NCI-H1417 treated with DMSO at 0.1 percent for 48 hours (cell line): Measurements from ENCODE around the gene CLC.
"Not testable (repeated sequence)": the region's sequence is repeated elsewhere in the genome, so short reads cannot be mapped to it uniquely, and the experiment has no call there.

ENCODE experiments used
- DNase-seq: peaks from one replicate; lab custom pipeline; 2025; lab: John Stamatoyannopoulos, UW

CLC gene

DNA sequence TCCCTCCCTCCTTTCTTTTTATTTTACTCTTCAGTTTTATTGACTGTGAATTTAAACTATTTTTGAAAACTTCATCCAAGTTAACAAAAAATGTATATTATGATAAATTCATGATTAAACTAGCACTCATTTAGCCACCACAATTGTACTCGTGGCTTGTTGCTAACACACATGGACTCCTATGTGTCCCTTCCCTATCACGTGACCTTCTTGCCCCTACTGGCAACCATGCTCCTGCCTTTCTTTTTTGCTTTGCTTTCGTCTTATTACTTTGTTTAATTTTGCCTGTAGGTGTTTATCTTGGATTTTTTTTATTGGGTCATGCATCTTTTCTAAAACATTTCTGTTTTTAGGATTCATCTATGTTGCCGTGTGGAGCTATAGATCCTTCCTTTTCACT, 8.2 kb downstream of the CLC start:
- no peak for DNase-seq

DNA sequence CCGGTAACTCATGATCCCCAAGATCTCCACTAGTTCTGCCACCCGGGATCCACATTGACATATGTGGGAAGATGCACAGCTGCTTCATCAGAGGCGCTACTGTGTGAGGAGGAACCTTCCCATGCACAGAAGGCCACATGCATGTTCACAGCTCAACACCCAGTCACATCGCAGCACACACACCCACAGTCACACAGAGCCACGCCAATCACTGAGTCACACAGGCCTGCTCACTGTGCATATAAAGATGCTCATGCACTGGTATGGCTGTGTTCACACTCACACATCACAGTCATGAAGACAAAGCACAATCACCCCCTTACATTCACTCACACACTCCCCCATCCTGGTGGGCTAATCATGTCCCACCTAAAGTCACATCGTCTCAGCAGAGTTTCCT, 9.8 kb downstream of the CLC start:
- no peak for DNase-seq

DNA sequence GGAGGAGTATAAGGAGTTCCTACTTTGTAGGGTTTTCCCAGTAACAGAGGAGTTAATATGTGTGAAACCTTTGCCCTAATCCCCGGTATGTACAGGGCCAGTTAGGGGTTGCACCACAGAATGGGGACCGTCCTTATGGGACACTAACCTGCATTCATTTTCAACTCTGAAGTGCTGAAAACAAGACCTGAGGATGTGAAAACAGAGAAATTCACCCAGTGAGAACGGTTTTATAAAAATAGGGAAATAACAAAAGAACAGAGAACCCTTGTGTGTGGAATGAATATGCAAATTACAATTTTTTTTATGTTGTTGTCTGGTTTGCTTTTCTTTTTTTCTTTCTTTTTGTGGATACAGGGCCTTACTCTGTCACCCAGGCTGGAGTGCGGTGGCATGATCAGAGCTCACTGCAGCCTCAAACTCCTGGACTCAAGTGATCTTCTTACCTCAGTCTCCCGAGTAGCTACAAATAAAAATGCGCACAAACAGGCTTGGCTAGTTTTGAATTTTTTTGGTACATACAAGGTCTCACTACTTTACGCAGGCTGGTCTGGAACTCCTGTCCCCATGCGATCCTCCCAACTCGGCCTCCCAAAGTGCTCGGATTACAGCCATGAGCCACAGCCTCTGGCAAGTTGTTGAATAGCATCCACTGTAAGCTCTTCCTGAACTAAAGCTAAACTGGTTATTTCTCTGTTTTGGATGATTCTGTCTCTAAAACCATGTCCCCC, 10.6 kb downstream of the CLC start:
- DNase-seq, result no peak

DNA sequence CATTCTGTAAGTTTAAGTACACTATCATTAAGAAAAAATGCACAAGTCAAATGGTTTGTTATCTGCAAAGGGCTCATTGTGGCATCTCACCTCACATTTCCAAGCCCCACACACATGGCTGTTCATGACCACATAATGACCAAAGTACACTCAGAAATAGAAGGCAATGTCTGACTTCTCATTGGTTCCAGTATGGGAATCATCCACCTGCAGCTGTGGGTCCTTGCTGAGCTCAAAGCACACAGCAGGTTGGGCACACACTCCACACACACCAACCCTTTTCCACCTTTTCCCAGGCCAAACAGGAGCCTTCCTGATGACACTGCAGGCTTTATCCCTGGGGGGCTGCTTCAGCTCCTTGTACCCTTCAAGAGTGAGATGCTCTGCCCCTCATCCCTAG, 11.8 kb downstream of the CLC start:
- no peak for DNase-seq

DNA sequence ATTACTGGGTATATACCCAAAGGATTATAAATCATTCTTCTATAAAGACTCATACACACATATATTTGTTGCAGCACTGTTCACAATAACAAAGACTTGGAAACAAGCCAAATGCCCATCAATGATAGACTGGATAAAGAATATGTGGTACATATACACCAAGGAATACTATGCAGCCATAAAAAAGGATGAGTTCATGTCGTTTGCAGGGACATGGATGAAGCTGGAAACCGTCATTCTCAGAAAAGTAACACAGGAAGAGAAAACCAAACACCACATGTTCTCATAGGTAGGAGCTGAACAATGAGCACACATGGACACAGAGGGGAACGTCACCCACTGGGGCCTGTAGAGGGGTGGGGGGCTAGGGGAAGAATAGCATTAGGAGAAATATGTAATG, 17.7 kb downstream of the CLC start:
- DNase-seq, result not testable (repeated sequence)

DNA sequence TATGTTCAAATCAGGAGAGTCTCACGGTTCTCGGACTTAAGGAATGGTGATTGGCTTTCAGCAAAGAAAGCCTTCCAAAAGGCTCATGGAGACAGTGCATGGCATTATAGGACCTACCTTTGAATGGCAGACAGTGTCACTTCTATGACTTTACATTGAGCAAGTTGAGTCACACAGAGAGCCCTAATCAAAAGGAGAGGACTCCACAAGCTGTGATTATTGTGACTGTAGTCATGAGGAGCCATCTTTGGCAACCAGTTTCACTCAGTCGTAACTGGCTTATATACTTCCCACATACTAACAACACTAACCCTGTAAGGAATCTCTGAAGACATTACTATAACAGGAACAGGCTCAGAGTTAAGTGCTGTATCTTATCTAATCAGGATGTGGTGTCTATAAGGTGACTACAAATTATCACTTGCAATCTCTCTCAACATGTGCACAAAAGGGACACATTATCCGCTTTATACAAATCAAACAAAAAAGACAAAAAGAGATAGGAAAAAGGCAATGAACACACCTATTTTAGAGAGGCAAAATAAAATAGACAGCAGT, 27.4 kb downstream of the CLC start:
- DNase-seq, result no peak

DNA sequence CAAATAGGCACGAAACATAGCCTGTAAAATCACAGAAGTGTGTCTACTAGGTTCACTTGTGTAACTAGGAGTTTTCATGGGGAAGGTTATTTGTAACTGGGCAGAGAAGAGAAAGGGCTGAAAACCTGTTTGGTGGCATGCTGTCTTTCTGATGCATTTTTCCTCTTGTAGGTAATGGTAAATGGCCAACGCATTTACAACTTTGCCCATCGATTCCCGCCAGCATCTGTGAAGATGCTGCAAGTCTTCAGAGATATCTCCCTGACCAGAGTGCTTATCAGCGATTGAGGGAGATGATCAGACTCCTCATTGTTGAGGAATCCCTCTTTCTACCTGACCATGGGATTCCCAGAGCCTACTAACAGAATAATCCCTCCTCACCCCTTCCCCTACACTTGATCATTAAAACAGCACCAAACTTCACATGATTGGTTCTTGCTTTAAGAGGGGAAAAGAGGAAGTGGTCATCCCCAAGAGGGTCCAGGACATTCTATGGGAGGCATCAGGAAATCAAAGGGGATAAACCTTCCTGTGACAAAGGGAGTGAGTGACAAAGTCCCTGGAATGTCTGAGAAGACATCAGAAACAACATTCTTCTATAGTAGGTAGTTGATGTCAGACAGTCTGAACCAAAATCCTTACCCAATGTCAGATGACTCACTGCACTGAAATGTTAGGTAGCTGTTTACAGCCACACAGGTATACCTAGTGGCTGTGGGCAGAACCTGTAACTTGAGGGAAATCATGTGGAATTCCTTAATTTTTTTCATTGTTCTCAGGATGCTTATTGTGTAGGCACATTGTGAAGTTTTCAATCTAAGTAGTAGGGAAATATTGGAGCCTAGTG, 28.6 kb downstream of the CLC start:
- DNase-seq, result no peak

DNA sequence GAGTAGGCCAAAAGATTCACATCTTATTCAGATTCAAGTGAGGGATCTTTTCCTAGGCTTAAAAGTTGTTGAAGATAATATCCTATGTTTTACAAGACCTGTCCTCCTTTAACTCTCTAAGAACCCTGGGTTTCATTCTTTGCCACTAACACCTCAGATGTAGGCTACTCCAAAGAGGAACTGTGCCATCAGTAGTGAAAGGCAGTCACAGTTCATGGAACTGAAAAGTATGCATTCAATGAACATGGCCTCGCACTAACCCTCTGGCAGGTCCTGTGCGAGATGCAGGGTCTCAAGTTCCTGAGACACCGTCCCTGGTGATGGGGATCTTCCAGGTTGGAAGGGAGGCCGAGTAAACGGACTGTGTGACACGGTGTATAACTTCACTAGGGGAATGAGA, 29.2 kb downstream of the CLC start:
- no peak for DNase-seq

DNA sequence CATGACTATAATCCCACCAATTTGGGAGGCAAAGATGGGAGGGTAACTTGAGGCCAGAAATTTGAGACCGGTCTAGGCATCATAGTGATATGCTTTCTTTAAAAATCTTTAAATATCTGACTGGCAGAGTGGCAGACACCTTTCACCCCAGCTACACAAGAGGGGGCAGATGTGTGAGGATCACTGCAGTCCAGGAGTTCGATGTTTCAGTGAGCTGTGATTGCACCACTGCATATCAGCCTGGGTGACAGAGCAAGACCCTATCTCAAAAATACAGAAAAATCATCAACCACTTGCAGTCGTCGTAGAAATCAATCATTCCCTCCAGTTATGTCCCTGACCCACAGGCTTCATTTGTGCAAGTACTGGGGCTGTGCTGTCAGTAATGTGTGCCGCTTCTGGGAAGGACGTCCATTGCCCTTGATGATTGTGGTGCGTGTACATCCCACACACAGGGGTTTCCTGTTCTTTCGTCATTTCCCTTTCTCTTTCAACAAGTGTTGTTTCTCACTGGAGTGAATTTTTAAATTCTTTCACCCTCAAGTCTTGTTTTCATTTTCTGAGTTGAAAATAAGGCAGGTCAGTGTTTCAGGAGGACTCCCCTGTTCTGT, 32.1 kb downstream of the CLC start:
- DNase-seq, result no peak

DNA sequence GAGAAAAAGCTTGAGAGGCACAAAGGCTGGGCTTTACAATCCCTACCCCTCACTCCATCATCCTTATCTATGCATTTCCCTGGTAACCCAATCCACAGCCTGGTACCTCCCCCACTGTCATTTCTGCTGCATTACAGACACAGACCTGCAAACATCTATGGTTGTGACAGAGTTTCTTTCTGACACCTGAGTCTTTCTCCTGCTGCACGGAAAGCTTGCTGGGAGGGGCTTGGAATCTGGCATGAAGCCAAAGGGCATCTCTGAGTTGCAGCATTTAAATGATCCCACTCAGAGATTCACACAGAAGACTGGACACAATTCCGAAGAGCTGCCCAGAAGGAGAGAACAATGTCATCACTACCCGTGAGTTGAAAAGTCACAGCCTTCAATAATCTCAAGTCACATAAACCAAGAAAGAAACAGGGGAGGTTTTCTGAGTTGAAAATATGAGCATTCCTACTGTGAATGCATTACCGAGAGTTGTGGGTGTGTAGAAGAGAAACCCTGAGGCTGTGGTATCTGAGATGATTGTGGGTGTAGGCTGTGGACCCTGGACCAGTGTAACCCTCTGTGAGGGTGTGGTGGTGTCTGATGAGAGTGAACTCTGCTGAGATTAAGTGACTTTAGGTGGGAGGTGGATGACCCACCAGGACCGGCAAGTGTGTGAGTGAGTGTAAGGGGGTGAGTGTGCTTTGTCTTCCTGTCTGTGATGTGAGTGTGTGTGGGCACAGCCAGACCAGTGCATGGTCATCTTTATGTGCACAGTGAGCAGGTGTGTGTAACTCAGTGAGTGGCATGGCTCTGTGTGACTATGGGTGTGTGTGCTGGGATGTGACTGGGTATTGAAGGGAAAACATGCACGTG, 33.4 kb downstream of the CLC start, which contains the start of gene LGALS14:
Gene LGALS14 (plus strand): TSS at position 301 of the 864 bp plus-strand sequence. CDS start 48 bp downstream, at position 349.
- no peak for DNase-seq

DNA sequence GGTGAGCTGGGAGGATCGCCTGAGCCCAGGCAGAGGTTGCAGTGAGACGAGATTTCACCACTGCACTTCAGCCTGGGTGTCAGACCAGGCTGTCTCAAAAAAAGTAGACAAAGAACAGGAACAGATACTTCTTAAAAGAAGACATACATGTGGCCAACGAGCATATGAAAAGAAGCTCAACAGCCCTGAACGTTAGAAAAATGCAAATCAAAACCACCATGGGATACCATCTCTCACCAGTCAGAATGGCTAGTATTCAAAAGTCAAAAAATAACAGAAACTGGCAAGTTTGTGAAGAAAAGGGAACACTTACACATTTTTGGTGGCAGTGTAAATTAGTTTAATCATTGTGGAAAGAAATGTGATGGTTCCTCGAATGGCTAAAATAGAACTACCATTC, 36.5 kb downstream of the CLC start:
- DNase-seq, result no peak

DNA sequence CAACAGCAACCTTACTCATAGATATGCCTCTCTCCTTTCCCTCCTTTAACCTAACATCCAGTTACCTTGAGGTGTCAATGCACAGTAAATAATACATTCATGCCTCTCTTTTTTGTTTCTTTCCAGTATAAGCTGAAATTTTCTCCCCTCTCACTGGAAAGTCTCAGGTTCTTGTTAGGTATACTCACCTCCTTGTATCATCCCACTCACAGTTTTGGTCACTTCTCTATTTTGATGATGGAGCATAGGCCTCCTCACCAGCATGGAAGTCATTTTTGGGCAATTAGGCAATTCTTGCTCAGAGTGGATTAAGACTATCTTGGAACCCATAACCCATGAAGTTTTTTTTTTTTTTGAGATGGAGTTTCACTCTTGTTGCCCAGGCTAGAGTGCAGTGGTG, 39.3 kb downstream of the CLC start:
- DNase-seq, result no peak

DNA sequence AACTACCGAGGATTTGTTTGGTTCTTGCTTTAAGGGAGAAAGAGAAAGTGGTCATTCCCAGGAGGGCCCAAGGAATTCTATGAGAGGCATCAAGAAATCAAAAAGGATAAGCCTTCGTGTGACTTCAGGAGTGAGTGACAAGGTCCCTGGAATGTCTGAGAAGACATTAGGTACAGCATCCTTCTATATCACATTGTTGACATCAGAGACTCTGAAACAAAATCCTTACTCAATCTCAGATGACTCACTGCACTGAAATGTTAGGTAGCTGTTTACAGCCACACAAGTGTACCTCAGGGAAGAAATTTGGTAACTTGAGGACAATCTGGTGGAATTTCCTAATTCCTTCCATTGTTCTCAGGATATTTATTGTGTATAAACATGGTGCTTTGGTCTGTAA, 41.4 kb downstream of the CLC start:
- DNase-seq, result no peak

DNA sequence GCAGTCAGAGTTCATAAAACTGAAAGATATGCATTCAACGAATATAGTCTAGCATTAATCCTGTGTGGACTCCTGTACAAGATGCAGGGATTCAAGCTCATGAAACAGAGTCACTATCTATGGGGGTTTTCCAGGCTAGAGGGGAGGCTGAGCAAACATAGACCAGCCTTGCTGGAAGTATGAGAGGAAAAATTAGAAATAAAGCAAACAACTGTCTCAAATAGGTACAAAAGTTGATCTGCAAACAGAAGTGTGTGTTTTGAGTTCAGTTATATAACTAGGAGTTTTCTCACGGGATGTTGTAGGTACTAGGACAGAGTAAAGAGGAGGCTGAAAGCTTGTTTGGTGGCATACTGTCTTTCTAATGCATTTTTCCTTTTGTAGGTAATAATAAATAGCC, 42.1 kb downstream of the CLC start:
- no peak for DNase-seq

DNA sequence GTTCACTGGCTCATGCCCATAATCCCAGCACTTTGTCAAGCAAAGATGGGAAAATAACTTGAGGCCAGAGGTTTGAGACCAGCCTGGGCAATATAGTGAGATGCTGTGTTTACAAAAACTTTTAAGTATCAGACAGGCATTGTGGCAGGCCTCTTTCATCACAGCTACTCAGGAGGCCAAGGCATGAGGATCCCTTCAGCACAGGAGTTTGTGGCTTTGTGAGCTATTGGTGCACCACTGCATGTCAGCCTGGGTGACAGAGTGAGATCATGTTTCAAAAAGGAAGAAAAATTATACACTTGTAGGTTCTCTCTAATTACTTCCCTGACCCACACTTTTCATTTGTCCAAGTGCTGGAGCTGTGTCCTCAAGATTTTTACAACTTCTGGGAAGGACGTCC, 45.0 kb downstream of the CLC start:
- DNase-seq, result no peak

DNA sequence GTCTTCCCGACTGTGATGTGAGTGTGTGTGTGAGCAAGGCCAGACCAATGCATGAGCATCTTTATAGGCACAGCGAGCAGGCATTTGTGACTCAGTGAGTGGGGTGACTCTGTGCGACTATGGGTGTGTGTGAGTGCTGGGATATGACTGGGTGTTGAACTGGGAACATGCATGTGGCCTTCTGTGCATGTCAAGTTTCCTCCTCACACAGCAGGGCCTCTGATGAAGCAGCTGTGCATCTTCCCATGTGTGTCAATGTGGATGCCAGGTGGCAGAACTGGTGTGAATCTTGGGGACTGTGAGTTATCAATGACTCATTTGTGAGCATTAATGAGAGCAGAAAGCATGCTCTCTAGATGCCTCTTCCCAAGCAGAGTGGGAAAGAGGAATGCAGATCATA, 45.7 kb downstream of the CLC start:
- DNase-seq, result no peak

DNA sequence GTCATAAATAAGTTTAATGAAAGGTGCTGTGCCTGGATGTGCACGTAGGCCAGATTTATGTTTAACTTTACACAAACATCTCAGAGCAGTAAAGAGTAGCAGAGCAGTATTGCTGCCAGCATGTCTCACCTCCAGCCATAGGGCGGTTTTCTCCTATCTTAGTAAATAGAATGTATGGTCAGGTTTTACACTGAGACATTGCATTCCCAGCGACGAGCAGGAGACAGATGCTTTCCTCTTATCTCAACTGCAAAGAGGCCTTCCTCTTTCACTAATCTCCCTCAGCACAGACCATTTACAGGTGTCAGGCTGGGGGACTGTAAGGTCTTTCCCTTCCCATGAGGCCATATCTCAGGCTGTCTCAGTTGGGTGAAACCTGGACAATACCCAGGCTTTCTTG, 49.2 kb downstream of the CLC start:
- not testable (repeated sequence) for DNase-seq

DNA sequence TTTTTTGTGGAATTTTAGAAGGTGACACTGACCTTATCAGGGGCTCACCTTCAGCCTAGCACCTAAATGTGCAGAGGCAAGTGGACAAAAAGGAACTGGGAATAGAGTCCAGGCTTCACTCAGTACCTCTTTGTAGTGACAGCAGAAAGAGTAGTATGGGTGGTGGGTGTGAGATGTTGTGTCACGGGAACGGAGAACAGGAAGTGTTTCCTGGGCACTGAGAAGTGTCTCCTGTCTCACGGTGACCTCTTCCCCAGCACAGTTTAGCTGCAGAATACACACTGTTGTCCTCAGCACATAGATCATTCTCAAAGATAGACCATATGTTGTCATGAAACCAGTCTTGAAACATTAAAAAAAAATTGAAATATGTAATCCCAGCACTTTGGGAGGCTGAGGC, 51.1 kb downstream of the CLC start:
- no peak for DNase-seq

DNA sequence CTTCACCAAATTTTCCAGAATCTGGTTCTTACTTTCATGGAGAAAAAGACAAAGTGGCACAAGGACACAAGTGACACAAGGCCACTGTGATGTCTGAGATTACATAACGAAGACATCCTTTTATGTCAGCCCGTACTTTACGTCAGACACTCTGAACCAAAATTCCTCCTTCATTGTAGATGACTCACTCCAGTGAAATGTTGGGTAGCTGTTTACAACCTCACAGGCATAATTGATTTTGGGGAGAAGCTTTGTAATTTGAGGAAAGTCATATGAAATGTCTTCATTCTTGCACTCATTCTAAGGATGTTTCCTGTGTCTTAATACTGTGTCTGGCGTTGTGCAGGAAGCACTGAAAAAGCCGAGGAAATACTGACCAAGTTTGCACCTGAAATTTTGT, 53.6 kb downstream of the CLC start:
- DNase-seq, result no peak

DNA sequence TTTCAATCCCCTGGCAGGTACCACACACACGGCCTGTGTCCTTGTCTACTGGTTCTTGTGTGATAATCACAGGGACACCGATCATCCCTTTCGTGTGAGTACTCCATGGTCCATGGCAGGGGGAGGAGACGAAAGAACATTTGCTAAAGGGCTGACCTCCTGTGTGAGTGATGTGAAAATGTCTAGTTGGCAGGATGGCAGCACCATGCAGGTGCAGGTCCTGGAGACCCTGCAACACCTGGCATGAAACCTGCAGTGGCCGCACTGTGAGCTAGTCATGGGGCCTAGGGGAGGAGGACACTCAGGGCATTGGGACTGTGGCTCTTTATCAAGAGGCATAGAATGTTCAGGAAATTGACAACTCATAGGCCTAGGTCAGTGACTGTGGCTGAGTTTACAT, 56.4 kb downstream of the CLC start:
- DNase-seq, result no peak
